Adrenal gland (tissue), 5 donors: ENCODE data around the gene ARVCF.

ENCODE experiments used
- CTCF ChIP-seq, 6 experiments: fragments of 450-650 bp in 4 of 6; fragments of 200-600 bp in 2 of 6; sonication (generic) in 1 of 6; IDR thresholded peaks; 1 replicate in 5 of 6; 2 replicates in 1 of 6; pipeline versions ENCODE4 v1.5.1 to v1.8.0; 2016 to 2021; ENCODE audit warnings: antibody characterized with exemption in 6 of 6, mild to moderate bottlenecking in 2 of 6, moderate library complexity in 1 of 6
- POLR2A ChIP-seq, 2 donors: fragments of 450-650 bp; IDR thresholded peaks; one replicate each; pipeline ENCODE4 v1.6.1; 2017; ENCODE audit warnings: antibody characterized with exemption in 2 of 2, mild to moderate bottlenecking in 2 of 2, moderate library complexity in 1 of 2
- donor health status: DM: no; HTN: no; CAD: no.

DNA sequence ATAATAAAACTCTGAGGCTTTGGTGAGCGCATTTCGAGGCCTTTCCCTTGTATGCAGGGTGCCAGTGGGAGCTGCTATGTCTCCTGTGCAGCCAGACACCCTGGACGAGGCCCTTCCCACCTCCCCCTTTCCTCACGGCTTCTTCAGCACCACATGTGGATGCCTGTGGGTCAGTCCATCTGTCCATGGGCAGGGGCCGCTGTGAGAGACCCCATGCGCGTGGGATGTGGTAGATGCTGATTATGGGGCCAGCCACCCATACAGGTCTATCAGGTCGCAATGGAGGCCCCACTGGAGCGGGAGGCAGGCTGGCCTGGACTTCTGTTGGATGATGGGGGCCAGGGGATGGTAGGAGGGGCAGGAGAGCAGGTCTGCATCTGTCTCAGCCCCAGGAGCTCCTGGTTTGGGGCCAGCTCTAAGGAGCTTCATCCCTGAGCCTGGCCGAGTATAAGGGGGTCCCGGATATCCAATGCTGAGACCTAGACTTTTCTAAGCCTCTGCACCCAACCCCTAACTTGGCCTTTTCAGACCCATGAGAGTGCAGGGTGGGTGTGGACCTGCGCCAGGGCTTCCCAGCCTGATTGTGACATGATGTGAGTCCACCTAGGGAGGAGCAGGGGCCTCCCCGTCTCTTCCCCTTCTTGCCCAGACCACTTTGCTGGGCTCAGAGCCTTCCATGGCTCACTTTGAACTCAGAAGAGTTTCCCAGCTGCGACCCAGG lies 49.4 kb upstream of the ARVCF start:
- TF ChIP-seq CTCF (IDR thresholded peaks at IDR 0.05) (no peak), POLR2A (IDR thresholded peaks at IDR 0.05) (no peak)
